NCI-H345 treated with DMSO at 0.1 percent for 48 hours (cell line): ENCODE data around the gene HORMAD1.
"Not testable (repeated sequence)": the region's sequence is repeated elsewhere in the genome, so short reads cannot be mapped to it uniquely, and the experiment has no call there.

Experiments used
- DNase-seq: peaks from one replicate; lab custom pipeline; 2025; ENCODE audit not compliant: unreplicated experiment; lab: John Stamatoyannopoulos, UW

HORMAD1 gene, protein sequence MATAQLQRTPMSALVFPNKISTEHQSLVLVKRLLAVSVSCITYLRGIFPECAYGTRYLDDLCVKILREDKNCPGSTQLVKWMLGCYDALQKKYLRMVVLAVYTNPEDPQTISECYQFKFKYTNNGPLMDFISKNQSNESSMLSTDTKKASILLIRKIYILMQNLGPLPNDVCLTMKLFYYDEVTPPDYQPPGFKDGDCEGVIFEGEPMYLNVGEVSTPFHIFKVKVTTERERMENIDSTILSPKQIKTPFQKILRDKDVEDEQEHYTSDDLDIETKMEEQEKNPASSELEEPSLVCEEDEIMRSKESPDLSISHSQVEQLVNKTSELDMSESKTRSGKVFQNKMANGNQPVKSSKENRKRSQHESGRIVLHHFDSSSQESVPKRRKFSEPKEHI

DNA sequence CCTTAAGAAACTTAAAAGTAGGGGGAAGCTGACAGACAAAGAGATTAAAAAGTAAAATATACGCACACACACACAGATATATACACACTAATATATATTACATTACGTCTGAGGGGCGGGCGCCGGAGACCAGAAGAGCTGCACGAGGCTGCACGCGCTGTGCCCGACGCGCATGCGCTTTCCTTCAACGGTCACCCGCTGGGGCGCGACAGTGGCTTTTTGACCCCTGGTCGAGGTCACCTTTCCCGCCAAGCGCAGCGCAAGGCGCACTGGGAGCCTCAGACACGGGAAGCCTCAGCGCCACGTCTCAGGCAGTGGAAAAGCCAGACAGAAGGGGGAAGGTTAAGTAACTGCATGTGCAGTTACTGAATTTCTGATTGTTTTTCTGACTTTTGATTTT lies at the start of gene HORMAD1:
TSS of gene HORMAD1 (minus strand) at position 193 of the 400 bp plus-strand sequence. CDS start 1,390 bp downstream, outside the sequence.
- no peak for DNase-seq

DNA sequence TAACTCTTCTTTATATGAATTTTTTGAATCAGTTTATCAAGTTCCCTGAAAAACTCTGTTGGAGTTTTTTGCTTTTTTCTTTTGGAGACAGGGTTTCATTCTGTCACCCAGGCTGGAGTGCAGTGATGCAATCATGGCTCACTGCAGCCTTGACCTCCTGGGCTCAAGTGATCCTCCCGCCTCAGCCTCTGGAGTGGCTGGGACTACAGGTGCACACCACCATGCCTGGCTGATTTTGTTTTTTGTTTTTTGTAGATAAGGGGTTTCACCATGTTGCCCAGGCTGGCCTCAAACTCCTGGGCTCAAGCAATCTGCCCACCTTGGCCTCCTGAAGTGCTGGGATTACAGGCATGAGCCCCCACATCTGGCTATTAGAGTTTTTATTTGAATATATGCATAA lies 47.0 kb upstream of the HORMAD1 start:
- DNase-seq, result not testable (repeated sequence)

GRCh38 chr1:150765977-150766301 lies 45.2 kb upstream of the HORMAD1 start:
- not testable (repeated sequence) for DNase-seq

- DNase-seq, result no peak
Observed at GRCh38 chr1:150765296-150765976, 44.7 kb upstream of the HORMAD1 start, which contains the start of gene CTSS. TSS of gene CTSS (minus strand) at chr1:150765778. CDS start at chr1:150764763, 1,015 bp downstream.

- DNase-seq, result no peak
Observed at GRCh38 chr1:150764617-150765101, 44.0 kb upstream of the HORMAD1 start.

DNA sequence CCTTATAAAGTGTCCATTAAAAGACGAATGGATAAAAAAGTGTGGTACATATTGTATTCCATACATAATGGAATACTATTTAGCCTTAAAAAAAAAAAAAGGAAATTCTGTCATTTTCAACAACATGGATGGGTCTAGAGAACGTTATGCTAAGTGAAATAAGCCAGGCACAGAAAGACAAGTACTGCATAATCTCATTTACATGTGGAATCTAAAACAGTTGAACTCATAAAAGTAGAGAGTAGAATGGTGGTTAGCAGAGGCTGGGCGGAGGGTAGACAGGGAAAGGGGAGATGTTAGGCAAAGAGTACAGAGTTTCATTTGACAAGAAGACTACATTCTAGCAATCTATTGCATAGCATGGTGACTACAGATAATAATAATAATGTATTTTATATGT lies 42.3 kb upstream of the HORMAD1 start:
- no peak for DNase-seq

DNA sequence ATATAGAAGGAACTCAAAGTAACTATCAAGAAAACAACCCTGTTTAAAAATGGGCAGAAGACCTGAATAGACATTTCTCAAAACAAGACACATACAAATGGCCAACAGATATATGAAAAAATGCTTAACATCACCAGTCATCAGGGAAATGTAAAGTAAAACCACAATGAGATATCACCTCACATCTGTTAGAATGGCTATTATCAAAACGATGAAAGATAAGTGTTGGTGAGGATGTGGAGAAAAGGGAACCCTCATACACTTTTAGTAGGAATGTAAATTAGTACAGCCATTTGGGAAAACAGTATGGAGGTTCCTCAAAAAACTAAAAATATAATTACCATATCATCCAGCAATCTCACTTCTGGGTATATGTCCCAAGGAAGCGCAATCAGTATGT lies 41.9 kb upstream of the HORMAD1 start:
- no peak for DNase-seq

DNA sequence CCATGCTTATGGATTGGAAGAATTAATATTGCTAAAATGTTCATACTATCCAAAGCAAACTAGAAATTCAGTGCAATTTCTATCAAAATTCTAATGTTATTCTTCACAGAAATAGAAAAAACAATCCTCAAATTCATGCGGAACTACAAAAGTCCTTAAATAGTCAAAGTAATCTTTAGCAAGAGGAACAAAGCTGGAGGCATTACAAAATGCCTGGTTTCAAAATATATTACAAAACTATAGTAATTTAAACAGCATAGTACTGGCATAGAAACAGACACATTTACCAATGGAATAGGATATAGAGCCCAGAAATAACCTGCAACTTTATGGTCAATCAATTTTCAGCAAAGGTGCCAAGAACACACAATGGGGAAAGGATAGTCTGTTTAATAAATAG lies 41.1 kb upstream of the HORMAD1 start:
- no peak for DNase-seq

GRCh38 chr1:150760013-150760412 lies 39.3 kb upstream of the HORMAD1 start:
- no peak for DNase-seq

- no peak for DNase-seq
Observed at GRCh38 chr1:150753416-150753815, 32.7 kb upstream of the HORMAD1 start.

DNA sequence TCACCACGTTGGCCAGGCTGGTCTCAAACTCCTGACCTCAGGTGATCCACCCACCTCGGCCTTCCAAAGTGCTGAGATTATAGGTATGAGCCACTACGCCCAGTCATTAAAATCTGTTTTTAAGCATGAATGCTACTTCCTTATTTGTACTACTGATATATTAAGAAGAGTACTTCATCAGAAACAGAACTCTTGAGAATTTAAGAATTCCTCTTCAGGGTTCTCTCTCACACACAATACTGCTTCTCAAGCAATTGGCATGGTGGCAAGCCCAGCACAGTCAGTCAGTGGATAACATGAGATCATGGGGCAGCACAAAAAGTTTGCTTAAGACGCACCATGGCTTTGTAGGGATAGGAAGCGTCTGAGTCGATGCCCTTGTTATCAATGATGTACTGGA lies 30.7 kb upstream of the HORMAD1 start:
- no peak for DNase-seq

DNA sequence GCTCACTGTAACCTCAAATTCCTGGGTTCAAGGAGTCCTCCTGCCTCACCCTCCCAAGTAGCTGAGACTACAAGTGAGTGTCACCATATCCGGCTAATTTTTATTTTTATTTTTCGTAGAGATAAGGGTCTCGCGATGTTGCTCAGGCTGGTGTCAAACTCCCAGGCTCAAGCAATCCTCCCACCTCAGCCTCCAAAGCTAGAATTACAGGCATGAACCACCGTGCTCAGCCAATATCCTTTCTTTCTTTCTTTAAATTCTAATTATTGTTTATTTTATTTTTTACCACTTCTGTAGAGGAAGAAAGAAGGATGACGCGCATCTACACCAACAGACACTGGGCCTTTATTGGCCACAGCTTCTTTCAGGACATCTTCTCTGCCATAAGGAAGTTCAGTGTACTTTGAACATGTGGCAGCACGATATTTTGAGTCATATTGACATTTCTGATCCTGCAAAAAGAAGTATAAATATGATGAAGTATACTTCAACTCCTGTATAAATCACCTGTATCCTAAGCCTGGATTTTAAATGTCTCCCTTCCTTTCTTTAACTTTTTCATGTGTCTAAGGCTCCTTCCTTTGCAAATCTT lies 29.1 kb upstream of the HORMAD1 start:
- DNase-seq, result no peak

DNA sequence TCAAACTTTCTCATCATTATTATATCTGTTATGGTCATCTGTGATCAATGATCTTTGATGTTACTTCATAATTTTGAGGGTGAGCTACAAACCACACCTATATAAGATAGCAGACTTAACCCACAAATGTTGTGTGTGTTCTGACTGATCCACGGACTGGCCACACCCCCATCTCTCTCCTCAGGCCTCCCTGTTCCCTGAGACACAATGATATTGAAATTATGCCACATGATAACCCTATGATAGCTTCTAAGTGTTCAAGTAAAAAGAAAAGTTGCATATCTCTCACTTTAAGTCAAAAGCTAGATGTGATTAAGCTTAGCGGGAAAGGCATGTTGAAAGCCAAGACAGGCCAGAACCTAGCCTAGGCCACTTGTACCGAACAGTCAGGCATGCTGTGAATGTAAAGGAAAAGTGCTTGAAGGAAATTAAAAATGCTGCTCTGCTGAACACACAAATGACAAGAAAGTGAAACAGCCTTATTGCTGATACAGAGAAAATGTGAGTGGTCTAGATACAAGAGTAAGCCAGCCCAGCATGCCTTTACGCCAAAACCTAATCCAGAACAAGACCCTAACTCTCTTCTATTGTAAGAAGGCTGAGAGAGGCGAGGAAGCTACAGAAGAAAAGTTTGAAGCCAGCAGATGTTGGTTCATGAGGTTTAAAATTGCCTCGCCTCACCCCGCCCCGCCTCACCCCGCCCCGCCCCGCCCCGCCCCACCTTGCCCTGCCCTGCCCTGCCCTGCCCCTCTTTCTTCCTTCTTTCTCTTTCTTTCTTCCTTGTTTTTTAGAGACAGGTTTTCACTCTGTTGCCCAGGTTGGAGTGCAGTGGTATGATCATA lies 28.4 kb upstream of the HORMAD1 start:
- no peak for DNase-seq

- no peak for DNase-seq
Observed at GRCh38 chr1:150730130-150730721, 9.5 kb upstream of the HORMAD1 start.

- no peak for DNase-seq
Observed at GRCh38 chr1:150724336-150724735, 3.6 kb upstream of the HORMAD1 start.

- DNase-seq, result no peak
Observed at GRCh38 chr1:150720098-150720497, 597 bp downstream of the HORMAD1 start.

- DNase-seq, result no peak
Observed at GRCh38 chr1:150718225-150718891, 2.3 kb downstream of the HORMAD1 start.

- not testable (repeated sequence) for DNase-seq
Observed at GRCh38 chr1:150709031-150709430, 11.7 kb downstream of the HORMAD1 start.

GRCh38 chr1:150708595-150708994 lies 12.1 kb downstream of the HORMAD1 start:
- DNase-seq, result no peak

GRCh38 chr1:150706091-150706490 lies 14.6 kb downstream of the HORMAD1 start:
- DNase-seq, result no peak
